PC-3 (cell line): ENCODE measurements around the gene ST3GAL4. TPM values are rescaled to one million over a fixed set of nuclear protein-coding genes. Genes with fewer than 3 reads are reported as not detected.

Experiments
- ATAC-seq: fragments of 200-7000 bp; cut with Tn5 transposase; 2 replicates; pipeline ENCODE4 v1.9.1; 2020; ENCODE audit warnings: mild to moderate bottlenecking, moderate library complexity
- Bru-seq: library from RNA; stranded (reverse); fragments of 400-500 nt; gene quantifications from one replicate; lab custom pipeline; 2021; lab: Mats Ljungman, UMichigan
- BruChase-seq, 2 experiments: library from RNA; stranded (reverse); fragments of 400-500 nt; gene quantifications; one replicate each; lab custom pipeline; 2021; lab: Mats Ljungman, UMichigan
- BruUV-seq: library from RNA; stranded (reverse); fragments of 400-500 nt; replicated peaks from 2 replicates; lab custom pipeline; 2021; lab: Mats Ljungman, UMichigan
- CTCF ChIA-PET: fragments of 300-600 bp; sonication (Branson Sonifier 250); formaldehyde crosslinking; loops from one replicate; lab custom pipeline; 2022; ENCODE audit warnings: antibody characterized with exemption; lab: Charles Lee
- POLR2A ChIA-PET: fragments of 300-600 bp; sonication (Branson Sonifier 250); formaldehyde crosslinking; loops from one replicate; lab custom pipeline; 2022; ENCODE audit warnings: antibody characterized with exemption; ENCODE audit not compliant: unreplicated experiment; lab: Charles Lee
- DNase-seq: peaks from one replicate; pipeline ENCODE4 v3.0.0-alpha.2; 2015
- H2AFZ ChIP-seq: fragments of 300-600 bp; sonication (generic); 2 replicates; pipeline ENCODE4 v1.6.0; 2016; ENCODE audit warnings: antibody characterized with exemption, low read length
- H3F3A ChIP-seq: fragments of 300-600 bp; sonication (generic); one replicate; pipeline ENCODE4 v1.6.0; 2017; ENCODE audit warnings: antibody characterized with exemption, low read length, control low read depth, mild to moderate bottlenecking; ENCODE audit not compliant: unreplicated experiment
- H3K27ac ChIP-seq: fragments of 300-600 bp; sonication (generic); 2 replicates; pipeline ENCODE4 v1.5.1; 2016; ENCODE audit warnings: mild to moderate bottlenecking, low read length
- H3K27me3 ChIP-seq: fragments of 300-600 bp; sonication (generic); 2 replicates; pipeline ENCODE4 v1.6.1; 2016; ENCODE audit warnings: low read length, mixed read lengths
- H3K36me3 ChIP-seq: fragments of 300-600 bp; sonication (generic); 2 replicates; pipeline ENCODE4 v1.6.1; 2016; ENCODE audit warnings: low read depth, mixed run types, low read length, mixed read lengths
- H3K4me1 ChIP-seq: fragments of 300-600 bp; sonication (generic); 2 replicates; pipeline ENCODE4 v1.5.1; 2016; ENCODE audit warnings: low read length; ENCODE audit not compliant: insufficient read depth
- H3K4me2 ChIP-seq: fragments of 300-600 bp; sonication (generic); 2 replicates; pipeline ENCODE4 v1.6.0; 2016; ENCODE audit warnings: low read length
- H3K4me3 ChIP-seq: fragments of 300-600 bp; sonication (generic); 2 replicates; pipeline ENCODE4 v1.5.1; 2016; ENCODE audit warnings: mild to moderate bottlenecking, low read length, mixed read lengths
- H3K79me2 ChIP-seq: fragments of 300-600 bp; sonication (generic); 2 replicates; pipeline ENCODE4 v1.6.1; 2017; ENCODE audit warnings: low read length, mixed read lengths
- H3K9ac ChIP-seq: fragments of 300-600 bp; sonication (generic); 2 replicates; pipeline ENCODE4 v1.6.0; 2016; ENCODE audit warnings: mild to moderate bottlenecking, low read length
- H3K9me2 ChIP-seq: fragments of 300-600 bp; sonication (generic); replicated peaks from 2 replicates; pipeline ENCODE4 v1.6.1; 2016; ENCODE audit warnings: mixed run types, low read length, mixed read lengths
- H3K9me3 ChIP-seq: fragments of 300-600 bp; sonication (generic); 2 replicates; pipeline ENCODE4 v1.6.1; 2016; ENCODE audit warnings: low read length, mixed read lengths
- H4K20me1 ChIP-seq: fragments of 300-600 bp; sonication (generic); 2 replicates; pipeline ENCODE4 v1.6.1; 2016; ENCODE audit warnings: low read length, mixed read lengths
- CTCF ChIP-seq: fragments of 300-600 bp; sonication (generic); conservative IDR thresholded peaks from 2 replicates; pipeline ENCODE4 v1.5.1; 2017; ENCODE audit warnings: antibody characterized with exemption, low read depth, mild to moderate bottlenecking, low read length
- EZH2 ChIP-seq: fragments of 300-600 bp; sonication (generic); IDR thresholded peaks from one replicate; pipeline ENCODE4 v1.6.1; 2017; ENCODE audit warnings: antibody characterized with exemption, mild to moderate bottlenecking, low read length; ENCODE audit not compliant: unreplicated experiment
- EZH2phosphoT487 ChIP-seq: fragments of 300-600 bp; sonication (generic); IDR thresholded peaks from 2 replicates; pipeline ENCODE4 v1.6.1; 2018; ENCODE audit warnings: mild to moderate bottlenecking, antibody characterized with exemption, low read length, borderline replicate concordance
- intact Hi-C: fragments of 100-400 bp; cut with micrococcal nuclease; formaldehyde crosslinking; loops from 2 replicates; pipeline ENCODE4 v1.9.0; 2023
- long read RNA-seq: library from polyadenylated mRNA; unstranded; transcript quantifications from one replicate; pipeline ENCODE4 v2.0.0, GENCODE V29; 2021; ENCODE audit not compliant: unreplicated experiment
- total RNA-seq: library from RNA; depleted of rRNA; stranded (reverse); fragments of >200 nt; gene quantifications from 2 replicates; pipeline ENCODE4 v1.2.3, GENCODE V29; 2014; rRNA removed

ST3GAL4 gene
- total RNA-seq (126 and 148 TPM in 2 replicates), Bru-seq, nascent RNA (percentile 90 among the genes with signal in this experiment), BruChase-seq, experiment 1, labeled RNA remaining after a 6-hour chase (percentile 82 among the genes with signal in this experiment), BruChase-seq, experiment 2, labeled RNA remaining after a 2-hour chase (percentile 91 among the genes with signal in this experiment)
- long read RNA-seq, transcript ST3GAL4-204 (11 exons, 1,812 nt), result major isoform, 87 of 203 reads
- long read RNA-seq, transcript ST3GAL4-217 (11 exons, 1,919 nt), result minor isoform, 14 of 203 reads
- long read RNA-seq, transcript ST3GAL4-209 (10 exons, 1,967 nt), result minor isoform, 19 of 203 reads
- long read RNA-seq, transcript ST3GAL4-201 (11 exons, 1,790 nt), result minor isoform, 12 of 203 reads
- long read RNA-seq, partial matches to known transcripts, result 13 of 203 reads
- long read RNA-seq, other reads (novel, unspliced or antisense), result 54 of 203 reads

- H2AFZ ChIP-seq, result peak within 1 kb of the TSS; percentile 60
- H3K4me3 ChIP-seq, result peak within 1 kb of the TSS; percentile 83
- peaks cover 62% of the 10 kb centered on the region for H3K4me1 ChIP-seq
- ATAC-seq (peak; percentile 64), DNase-seq (peak; percentile 83)
- no TSS peak for BruUV-seq
- CTCF ChIA-PET, result interaction anchor here (0.6 kb wide), 2 partner anchors 66 to 294 kb away, joined by 3 read pairs; no protein-coding TSS in a partner anchor
- TF ChIP-seq EZH2 (no peak), CTCF (no peak), EZH2phosphoT487 (no peak)
- H4K20me1 ChIP-seq, result 0 out of 2 replicates have a peak, but pooled peaks cover 3% of the 10 kb centered on the region
- intact Hi-C loops, result loop anchor here (2.0 kb wide), 1 partner anchor 75 kb away; no protein-coding TSS in a partner anchor
- H3K27ac ChIP-seq, result peak within 1 kb of the TSS; percentile 78
- no peaks in the 10 kb centered on the region for H3K9me3 ChIP-seq
- no peaks in the 10 kb centered on the region for H3F3A ChIP-seq
- peaks cover 85% of the 10 kb centered on the region for H3K79me2 ChIP-seq
- no peaks in the 10 kb centered on the region for H3K27me3 ChIP-seq
- H3K9ac ChIP-seq, result peak within 1 kb of the TSS; percentile 93
- POLR2A ChIA-PET, result interaction anchor here (0.5 to 0.6 kb wide), 5 partner anchors 23 to 1455 kb away, joined by 3 to 5 read pairs (median 3); no protein-coding TSS in a partner anchor
- H3K9me2 ChIP-seq, result no peaks in the 10 kb centered on the region
- peak within 1 kb of the TSS; percentile 95 for H3K4me2 ChIP-seq
- peaks cover 15% of the 10 kb centered on the region; the same call in 1 of the 2 replicates for H3K36me3 ChIP-seq
Measured at GRCh38 chr11:126355324-126355925, at the start of gene ST3GAL4. Gene ST3GAL4, plus strand, starts transcription at chr11:126355686. Its CDS starts 50,470 bp downstream, at chr11:126406156.

DNA sequence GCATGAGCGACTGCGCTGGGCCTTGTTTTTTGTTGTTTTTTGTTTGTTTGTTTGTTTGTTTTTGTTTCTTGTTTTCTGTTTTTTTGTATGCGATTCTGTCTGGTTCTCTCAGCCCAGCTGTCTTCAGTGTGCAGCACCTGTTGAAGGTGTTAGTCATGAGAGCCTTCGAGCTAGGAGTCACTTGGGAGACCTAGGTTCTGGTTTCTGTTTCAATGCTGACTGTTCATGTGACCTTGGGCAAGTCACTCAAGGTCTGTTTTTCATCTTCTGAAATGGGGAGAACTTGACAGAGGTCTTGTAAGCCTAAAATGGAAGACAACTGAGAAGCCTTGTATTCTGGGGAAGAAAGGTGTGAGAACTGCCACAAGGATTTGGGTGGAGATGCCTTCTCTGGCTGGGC, 49.8 kb upstream of the ST3GAL4 start:
- H3F3A ChIP-seq, result no peaks in the 10 kb centered on the region
- TF ChIP-seq EZH2, result no peak
- TF ChIP-seq CTCF, result no peak
- TF ChIP-seq EZH2phosphoT487, result no peak
- no peak overlapping the region for H3K4me2 ChIP-seq
- ChIA-PET POLR2A (no interaction called here), CTCF (no interaction called here)
- no peak overlapping the region for H3K4me3 ChIP-seq
- H3K9me2 ChIP-seq, result no peaks in the 10 kb centered on the region
- H3K27ac ChIP-seq, result no peak overlapping the region
- H3K27me3 ChIP-seq, result no peaks in the 10 kb centered on the region
- no peak for ATAC-seq
- no peak overlapping the region for H2AFZ ChIP-seq
- no peak overlapping the region for H3K9ac ChIP-seq
- intact Hi-C loops, result no loop called here
- no peaks in the 10 kb centered on the region for H3K9me3 ChIP-seq
- peaks cover 9% of the 10 kb centered on the region; the same call in 1 of the 2 replicates for H3K36me3 ChIP-seq
- peaks cover 27% of the 10 kb centered on the region for H3K4me1 ChIP-seq
- no peak for DNase-seq
- H3K79me2 ChIP-seq, result peaks cover 39% of the 10 kb centered on the region
- BruUV-seq, result no TSS peak
- H4K20me1 ChIP-seq, result no peaks in the 10 kb centered on the region
